GM19372 (cell line): Measurements from ENCODE around the gene PMEPA1.
"Not testable (repeated sequence)": the region's sequence is repeated elsewhere in the genome, so short reads cannot be mapped to it uniquely, and the experiment has no call there.

Experiments
- ATAC-seq: cut with Tn5 transposase; IDR thresholded peaks from one replicate; pipeline ENCODE4 v1.9.1; 2021; ENCODE audit warnings: mild to moderate bottlenecking, low read depth, moderate library complexity; ENCODE audit not compliant: unreplicated experiment

PMEPA1 gene

DNA sequence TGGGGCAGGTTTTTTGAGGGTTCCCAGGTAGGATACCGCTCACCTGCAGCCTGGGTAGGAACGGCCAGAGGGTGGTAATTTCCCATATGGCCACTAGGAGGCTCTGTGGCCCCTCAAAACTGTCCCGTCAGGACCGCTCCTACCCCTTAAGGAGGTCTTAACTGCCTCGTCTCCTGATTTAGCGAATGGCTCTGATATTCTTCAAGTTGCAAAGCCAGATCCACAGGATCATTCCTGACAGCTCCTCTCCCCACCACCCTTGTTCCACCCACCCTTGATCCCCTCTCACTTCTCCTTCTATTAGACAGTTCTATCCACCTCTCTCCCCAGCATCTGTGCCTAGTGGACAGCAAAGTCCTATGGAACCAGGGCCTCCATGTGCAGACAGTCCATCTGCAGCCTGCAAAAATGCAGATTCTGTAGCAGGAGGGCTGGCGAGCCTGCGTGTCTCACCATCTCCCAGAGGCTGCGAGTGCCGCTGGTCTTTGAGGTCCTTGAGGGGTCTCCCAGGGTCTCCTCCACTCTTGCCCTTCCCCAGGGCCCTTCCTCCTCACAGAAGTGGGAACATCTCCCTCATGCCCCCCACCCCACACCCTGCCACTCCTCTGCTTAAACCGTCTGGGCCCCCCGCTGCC, 55.3 kb downstream of the PMEPA1 start:
- peak; percentile 80 for ATAC-seq

DNA sequence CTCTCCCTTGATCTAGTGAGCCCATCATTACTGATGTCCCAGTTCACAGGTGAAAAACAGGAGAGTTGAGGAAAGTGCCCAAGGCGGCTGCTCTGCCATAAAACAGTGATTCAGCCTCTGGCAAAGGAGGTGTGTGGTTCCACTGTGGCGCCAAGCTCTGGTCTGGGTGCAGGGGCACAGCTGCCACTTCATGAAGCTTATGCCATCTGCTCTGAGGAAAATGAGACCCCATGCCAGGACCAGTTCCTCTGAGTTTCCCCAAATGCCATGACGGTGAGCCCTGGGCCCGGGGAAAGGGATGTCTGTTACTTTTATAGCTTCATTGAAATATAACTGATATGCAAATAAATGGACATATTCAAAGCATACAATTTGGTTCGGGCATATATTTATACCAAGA, 55.9 kb downstream of the PMEPA1 start:
- no peak for ATAC-seq

GRCh38 chr20:57653546-57653900, 56.3 kb downstream of the PMEPA1 start:
- no peak for ATAC-seq

- no peak for ATAC-seq
Measured at GRCh38 chr20:57652606-57653545, 56.9 kb downstream of the PMEPA1 start.

- no peak for ATAC-seq
Measured at GRCh38 chr20:57651881-57652605, 57.8 kb downstream of the PMEPA1 start.

- ATAC-seq, result no peak
Measured at GRCh38 chr20:57650756-57651483, 58.9 kb downstream of the PMEPA1 start.

DNA sequence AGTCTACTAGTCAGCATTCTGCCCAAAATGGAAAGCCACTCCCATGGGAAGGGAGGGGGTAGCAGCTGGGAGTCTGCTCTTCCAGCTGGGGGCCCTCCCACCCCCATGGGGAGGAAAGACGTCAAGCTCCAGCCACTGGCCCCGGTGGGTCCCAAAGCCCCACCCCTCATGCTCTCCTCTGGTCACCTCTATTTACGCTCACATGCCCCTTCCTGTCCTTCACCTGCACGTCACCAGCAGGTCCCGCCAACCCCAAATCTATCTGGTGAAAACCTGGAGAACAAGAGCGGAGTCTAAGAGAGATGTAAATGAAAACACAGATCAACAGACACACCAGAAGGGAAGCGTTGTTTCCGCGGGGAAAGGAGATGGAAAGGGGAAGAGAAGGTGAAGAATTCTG, 59.5 kb downstream of the PMEPA1 start:
- no peak for ATAC-seq

GRCh38 chr20:57649617-57650015, 60.2 kb downstream of the PMEPA1 start:
- ATAC-seq, result no peak

GRCh38 chr20:57648878-57649616, 60.8 kb downstream of the PMEPA1 start:
- ATAC-seq, result no peak

GRCh38 chr20:57647933-57648785, 61.7 kb downstream of the PMEPA1 start:
- ATAC-seq, result no peak

DNA sequence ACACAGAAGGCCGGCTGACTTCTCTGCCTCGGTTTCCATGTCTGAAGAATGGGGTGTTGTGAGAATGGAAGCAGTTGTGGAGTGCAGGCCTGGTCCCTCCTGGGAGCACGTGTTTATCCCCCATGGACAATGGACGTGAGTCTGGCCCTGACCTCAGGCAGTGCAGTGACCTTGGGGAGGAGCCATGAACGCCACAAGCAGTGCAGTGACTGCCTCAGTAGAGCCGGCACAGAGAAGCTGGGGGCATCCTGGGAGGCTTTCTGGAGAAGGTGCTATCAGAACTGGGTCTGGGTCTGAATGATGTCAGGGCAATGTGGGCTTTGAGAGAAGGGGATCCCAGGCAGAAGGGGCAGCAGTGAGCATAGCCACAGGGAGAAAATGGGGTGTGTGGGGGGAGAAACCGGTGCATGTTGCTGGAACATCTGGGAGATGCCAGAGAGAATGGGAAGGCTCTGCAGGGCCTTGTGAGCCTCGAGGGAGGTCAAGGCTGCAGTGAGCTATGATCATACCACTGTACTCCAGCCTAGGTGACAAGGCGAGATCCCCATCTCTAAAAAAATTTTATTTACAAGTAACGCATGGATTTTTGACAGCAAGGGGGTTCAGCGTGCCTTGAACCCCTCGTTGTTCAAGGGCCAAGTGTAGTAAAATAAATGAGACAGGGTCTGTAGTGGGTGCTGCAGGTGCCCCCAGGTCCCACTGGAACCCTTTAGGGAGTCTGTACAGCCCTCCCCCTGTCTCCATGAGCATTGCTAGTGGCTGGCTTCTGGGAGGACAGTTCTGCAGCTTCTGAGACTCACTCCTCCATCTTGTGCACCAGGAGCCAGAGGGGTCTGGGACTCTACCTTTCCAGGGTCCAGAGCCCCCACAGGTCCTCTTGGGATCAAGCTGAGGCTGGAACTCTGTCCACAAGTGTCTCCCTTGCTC, 62.5 kb downstream of the PMEPA1 start:
- ATAC-seq, result no peak

DNA sequence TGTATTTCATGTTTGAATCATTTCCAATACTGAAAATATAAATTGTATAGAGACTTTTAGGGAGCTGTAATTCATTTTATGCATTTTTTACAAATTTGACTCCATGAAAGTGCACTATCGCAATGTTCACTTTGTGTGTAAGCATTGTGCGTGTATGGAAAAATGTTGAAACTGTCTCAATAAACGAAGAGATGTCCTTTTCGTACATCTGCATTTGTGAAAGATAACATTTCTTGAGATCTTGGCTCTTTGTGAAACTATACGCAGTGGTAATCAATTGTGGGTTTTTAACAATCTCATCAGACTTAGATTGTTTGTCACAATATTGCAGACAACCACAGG, 70.9 kb downstream of the PMEPA1 start:
- ATAC-seq, result no peak

DNA sequence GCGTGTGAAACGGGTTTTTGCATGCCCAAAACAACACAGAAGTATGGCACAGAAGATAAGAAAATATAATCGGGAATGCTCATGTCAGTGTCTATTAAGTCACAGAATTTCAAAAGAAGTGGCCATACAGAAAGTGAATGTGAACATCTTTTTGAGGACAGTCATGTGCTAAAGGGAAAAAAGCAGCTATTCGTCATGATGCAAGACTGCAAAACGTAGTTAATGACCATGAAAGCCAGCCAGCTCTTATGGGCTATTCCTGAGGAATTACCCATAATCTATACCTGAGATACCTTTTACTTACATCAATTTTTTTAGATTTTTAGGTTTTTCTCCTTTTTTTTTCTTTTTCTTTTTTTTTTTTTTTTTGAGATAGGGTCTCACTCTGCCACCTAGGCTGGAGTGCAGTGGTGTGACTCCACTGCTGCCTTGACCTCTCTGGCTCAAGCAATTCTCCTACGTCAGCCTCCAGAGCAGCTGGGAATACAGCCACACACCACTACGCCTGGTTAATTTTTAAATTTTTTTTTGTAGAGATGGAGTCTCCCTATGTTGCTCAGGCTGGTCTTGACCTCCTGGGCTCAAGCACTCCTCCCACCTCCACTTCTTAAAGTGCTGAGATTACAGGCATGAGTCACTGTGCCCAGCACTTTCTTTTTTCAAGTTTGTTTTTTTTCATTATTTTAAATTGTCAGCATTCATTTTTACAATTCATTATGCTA, 71.5 kb downstream of the PMEPA1 start:
- no peak for ATAC-seq

- ATAC-seq, result no peak
Measured at GRCh38 chr20:57633945-57634491, 75.8 kb downstream of the PMEPA1 start.

DNA sequence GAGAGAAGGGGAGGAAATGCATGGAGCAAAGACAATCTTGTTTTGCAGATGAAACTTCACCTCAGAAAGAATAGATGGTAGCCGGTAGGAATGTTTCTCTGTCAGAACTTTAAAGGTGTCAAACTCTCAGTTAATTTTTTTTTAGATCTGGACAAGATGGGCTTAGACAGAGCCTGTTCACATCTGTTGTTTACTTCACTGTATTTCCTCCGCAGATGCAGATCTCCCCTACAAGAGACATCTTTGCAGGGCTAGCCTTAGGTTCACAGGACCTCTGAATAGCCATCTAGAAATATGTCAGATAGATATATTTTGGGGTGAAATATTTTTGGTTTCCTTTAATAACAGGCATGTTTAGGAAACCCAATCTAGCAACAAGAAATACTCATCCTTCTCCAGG, 77.5 kb downstream of the PMEPA1 start:
- no peak for ATAC-seq

DNA sequence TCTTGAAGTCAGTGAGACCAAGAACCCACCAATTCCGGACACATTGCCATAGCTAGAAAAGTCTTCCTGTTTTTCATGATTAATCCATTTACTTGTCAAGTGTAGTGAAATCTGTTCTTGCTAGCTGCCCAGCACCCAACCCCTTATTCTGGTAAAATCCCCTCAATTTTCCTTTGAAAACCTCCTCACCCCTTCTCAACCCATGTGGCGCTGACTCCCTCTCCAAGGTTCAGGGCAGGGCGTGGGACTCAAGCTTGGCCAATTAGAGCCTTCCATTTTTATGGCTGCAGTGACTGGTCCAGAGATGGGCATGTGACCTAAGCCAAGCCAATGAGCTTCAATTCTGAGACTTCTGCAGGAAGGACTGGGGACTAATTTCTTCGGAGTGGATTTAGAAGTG, 79.8 kb downstream of the PMEPA1 start:
- no peak for ATAC-seq

DNA sequence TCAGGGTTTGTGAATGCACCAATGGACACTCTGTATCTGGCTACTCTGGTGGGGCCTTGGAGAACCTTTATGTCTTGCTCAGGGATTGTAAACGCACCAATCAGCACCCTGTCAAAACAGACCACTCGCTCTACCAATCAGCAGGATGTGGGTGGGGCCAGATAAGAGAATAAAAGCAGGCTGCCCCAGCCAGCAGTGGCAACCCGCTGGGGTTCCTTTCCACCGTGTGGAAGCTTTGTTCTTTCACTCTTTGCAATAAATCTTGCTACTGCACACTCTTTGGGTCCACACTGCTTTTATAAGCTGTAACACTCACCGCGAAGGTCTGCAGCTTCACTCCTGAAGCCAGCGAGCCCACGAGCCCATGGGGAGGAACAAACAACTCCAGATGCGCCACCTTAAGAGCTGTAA, 80.3 kb downstream of the PMEPA1 start:
- ATAC-seq, result not testable (repeated sequence)
